GM21576 (cell line): ENCODE data around the gene GMPR2.

Experiments
- ATAC-seq: cut with Tn5 transposase; IDR thresholded peaks from one replicate; pipeline ENCODE4 v1.9.1; 2021; ENCODE audit warnings: mild to moderate bottlenecking, moderate library complexity; ENCODE audit not compliant: unreplicated experiment

The GMPR2 gene

DNA sequence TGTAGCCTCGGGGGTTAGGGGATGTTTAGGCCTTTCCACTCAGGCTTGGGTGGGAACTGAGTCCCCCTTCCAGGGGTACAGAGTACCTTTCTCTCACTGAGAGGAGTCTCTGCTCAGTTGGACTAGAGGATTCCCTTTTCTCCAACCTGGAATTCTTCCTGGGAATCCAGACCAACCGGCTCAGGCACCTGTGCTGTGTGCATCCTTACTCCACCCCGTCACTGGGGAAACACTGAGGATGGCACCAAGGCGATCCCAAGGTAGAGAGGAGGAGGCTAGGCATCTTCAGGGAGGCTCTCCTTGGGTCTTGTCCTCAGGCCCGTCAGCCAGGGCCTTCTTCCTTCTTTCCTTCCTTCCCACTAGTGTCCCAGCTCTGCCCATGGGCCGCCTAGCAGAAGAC lies 31.1 kb downstream of the GMPR2 start:
- ATAC-seq, result no peak

DNA sequence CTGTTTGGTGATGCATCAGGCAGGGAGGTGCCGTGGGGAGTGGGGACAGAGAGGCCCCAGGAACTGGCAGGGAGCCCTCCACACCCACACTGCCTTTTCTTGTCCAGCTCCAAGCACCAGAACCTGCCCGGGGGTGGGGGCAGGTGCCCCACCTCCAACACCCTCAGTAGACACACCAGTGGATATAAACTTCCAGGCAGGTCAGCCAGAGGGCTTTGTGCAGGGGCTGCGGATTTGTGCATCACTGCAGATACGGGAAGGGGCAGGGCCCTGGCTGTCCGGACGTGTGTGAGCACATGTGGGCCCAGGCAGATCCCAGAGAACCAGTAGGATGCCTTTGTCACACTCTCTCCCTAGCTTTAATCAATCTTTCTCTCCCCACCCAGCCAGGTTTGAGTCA lies 31.6 kb downstream of the GMPR2 start:
- ATAC-seq, result no peak

DNA sequence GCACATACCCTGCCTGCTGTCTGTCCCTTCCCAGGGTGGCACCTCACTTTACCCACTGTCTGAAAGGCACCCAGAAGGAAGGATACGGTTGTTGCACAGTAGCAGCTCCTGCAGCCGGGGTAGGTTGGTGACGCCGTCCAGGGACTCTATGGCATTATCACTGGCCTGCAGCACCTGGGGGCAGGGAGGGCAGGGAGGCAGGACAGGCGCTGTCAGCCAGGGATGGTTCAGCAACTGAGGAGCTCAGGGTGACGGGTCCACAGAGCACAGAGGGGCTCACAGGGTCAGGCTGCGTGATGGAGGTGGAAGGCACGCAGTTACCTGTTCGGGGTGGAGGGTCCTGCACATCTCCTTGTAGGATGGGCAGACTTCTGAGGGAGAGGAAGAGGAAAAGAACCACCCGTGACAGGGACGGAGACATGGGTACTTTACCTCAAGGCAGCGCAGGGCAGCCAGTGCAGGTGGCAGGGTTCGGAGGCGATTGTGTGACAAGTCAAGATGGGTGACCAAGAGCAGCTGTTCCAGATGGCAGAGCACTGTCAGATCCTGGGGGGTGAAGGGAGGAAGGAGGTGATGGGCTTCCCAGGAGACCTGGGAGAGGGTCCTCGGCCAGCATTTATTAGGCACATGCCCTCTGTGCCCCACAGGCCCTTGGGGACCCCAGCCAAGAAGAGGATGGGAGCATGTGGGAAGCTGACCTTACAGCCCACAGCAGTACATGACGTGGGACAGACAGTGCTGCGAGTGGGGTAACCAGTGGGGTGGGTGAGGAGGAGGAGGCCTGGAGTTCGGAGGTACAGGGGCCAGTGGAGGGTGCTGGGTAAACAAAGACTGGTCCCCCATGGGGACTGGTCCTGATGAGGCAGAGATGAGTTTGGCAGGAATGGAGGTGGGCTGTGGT lies 33.9 kb downstream of the GMPR2 start:
- no peak for ATAC-seq

GRCh38 chr14:24267516-24267915 lies 34.8 kb downstream of the GMPR2 start:
- ATAC-seq, result no peak

DNA sequence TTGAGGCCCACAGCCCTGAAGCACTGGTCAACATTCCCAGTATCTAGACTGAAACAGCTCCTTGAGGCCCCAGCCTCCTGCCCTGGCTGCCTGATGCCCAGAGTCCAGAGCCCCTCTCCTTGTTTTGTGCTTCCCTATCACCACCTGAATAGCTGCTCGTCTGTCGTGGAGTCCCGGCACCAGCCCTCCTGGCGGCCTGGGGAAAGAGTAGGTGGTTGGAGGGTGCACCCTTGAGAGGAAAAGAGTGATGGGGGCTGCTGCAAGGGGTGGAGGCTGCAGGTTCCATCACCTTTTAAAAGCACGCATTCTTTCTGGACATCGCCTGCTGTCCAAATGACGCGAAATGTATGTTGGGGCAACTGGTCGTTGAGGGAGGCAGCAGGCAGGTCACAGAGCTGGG lies 35.5 kb downstream of the GMPR2 start:
- ATAC-seq, result no peak

- no peak for ATAC-seq
Measured at GRCh38 chr14:24269368-24269767, 36.6 kb downstream of the GMPR2 start.

DNA sequence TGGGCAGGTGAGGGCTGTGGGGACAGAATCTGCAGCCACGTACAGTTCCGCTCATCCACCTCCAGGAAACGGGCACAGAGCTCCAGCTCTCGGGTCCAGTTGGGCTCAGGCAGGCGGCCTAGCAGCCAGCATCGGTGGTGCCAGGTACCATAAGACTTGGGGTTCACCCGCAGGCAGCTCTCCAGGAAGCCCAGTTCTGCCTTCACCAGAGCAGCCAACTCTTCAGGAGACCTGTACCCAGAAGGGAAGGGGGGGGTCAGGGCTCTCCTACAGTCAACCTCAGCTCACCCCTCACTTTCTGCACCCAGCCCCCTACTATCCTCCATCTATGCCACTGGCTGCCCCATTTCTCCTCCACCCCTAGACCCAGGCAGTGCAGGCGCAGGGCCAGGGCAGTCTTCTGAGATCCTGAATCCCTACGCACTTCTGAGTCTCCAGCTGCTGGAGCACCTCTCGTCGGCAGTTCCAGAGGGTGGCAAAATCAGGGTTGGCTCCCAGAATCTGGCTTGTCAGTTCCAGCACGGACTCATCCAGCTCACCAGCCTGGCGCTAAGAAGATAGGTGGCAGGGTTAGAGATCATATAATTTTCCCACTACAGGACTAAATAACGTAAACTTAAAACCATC lies 37.3 kb downstream of the GMPR2 start:
- no peak for ATAC-seq

- ATAC-seq, result no peak
Measured at GRCh38 chr14:24270537-24271133, 37.9 kb downstream of the GMPR2 start.

- ATAC-seq, result peak; percentile 78
Measured at GRCh38 chr14:24271134-24271833, 38.6 kb downstream of the GMPR2 start, which contains the start of gene RABGGTA. RABGGTA (minus strand) TSS chr14:24271597; CDS start chr14:24271115, 482 bp downstream.

DNA sequence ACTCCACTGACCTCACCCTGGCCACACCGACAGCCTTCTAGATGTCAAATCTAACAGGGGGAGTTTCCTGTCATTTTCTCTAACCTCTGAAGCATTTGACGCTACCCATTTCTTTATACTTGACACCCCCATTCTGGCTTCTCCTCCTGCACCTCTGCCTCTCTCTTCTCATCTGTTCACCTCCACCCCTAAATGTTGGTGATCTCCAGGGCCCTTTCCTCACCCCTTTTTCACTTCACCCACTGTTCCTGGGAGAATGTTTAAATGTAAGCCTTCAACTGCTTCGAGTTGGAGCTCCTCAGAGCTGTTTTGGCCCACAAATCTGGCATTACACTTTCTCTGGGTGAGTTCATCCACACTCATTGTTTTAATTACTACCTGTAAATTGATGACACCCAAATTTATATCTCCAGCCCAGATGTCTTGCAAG lies 39.1 kb downstream of the GMPR2 start:
- no peak for ATAC-seq

DNA sequence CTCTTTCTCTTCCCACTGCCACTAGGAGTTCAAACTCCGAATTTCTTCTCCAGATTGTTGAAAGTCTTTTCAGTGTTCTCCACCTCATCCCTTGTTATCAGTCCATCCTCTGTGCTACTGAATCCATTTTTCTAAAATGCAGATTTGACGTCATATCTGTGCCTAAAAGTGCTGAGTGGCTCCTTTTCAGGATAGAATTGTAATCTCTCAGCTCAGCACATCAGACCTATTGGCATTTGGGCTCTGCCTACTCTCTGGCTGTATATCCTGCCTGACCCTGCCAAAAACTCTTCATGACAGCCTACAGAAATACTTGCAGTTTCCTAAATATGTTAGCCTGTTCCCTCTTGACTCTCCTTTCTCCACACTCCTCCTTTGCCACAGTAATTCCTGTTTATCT lies 39.7 kb downstream of the GMPR2 start:
- ATAC-seq, result no peak

GRCh38 chr14:24273422-24273998 lies 40.8 kb downstream of the GMPR2 start:
- ATAC-seq, result no peak

DNA sequence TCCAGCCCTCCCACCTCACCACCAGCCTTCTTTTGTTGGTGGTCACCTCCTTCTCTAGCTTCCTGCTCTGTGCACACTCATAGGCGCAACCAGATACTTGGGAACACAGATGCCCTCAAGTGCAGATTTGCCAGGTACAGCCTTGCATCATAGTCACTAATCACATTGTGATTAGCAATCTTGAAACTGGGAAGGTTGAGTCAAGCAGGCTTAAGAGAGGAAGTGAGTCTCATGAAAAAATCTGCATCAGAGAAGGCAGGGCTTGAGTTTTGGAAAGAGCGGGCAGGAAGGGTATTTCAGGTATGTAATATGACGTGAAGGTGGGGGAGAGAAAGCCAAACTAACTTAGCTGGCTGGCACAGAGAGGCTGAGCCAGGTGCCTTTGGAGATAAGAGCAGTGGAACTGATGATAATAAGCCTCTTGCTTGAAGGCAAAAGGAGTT lies 41.4 kb downstream of the GMPR2 start:
- peak; percentile 44 for ATAC-seq

DNA sequence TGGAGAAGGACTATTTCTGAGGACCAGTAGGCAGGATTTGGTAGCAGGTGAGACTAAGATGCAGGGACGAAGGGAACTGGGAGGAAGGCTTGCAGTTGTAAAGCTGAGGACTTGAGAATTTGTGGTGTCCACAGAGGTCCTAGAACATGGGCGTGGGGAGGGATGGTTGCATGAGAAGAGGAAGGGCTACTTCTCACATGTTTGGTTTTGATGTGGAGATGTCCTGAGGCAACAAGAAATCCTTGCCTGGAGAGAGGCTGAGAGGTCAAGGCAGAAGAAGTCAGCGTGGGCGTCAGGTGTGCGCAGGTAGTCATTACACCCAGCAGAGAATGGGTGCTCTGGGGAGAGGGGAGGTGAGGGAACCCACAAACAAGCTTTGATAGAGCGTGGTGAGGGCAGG lies 44.3 kb downstream of the GMPR2 start:
- no peak for ATAC-seq

DNA sequence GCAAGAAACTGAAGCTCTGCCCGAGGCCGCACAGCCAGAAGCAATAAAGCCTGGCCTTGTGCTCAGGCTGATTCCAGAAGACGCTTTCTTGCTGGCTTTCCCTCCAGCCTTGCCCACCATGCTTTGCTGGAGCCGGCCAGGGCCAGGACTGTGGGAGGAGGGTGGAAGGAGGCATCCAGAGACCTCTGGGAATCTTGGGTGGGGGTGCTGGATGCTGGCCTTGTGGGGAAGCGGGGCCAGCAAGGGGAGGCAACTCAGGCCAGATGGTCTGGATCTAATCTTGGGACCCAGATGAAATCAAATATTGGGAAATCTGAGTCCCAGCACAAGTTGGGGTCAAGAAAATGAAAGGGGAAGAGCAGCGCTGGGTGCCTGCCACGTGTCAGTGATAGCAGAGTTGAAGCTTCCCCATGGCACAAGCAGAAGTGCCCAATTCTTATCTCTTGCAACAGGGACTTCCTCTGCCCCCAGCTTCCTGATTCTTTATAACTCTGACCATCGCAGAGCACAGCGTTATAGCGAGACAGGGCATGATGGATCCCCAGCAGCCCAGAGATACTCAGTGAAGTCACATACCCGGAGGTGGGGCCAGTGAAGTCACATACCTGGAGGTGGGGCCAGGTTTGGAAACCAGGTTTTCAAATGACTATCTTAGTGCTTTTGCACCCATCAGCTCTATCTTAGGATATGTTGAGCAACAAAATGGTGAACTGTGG lies 45.0 kb downstream of the GMPR2 start:
- no peak for ATAC-seq

DNA sequence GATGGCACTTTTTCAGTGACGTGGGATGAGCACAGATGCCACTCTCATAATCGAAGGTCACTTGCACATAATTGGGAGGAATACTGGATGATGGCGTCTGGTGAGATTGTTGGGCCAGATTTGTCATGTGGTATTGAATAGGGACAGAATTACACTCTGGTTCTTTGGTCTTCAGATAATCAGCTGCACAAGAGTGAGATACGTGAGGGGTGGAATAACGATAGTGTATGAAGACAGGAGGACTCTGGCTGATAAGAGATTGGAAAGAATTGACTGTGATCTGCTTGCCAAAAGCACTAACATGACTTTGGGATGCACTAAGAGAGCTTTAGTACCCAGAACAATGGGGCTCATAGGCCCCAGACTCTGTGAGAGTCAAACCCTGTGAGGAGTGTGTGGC lies 45.7 kb downstream of the GMPR2 start:
- ATAC-seq, result no peak

DNA sequence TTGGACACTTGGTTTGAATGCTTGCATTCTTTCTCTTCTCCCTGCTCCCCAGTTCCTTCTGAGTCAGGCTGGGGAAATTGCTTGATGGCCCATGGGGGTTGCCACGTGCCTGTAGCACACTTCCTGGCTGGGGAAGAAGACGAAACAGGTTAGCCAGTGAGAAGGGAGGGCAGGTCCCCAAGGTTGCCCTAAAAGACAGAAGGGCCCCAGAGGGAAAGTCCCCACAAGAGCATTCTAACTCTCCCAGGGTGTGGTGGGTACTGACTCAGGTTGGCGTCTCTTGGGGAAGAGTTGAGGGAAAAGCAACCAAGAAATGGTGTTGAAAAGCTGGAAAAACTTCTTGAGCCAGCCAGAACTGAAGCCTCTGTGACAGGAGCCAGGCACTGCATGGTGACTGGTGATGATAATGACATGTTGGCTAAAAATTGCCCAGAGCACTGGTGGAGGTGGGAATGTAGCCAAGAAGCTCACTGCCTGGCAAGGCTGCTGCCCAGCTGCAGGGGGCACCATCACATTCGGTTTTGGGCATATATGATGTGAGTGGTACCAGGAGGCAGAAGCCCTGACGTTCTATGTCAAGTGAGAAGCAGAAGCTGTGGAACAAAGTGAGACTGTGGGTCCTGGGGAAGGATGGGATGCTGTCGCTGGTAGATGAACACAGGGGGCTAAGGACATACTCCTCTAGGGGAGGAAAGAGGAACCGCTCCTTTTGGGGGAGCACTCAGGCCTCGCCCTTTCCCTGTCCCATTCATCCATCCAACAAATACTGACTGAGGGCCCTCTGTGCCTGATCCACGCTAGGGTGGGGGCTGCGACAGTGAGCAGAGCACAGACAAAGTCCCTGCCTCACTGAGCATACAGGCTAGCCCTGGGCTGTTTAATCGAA lies 46.8 kb downstream of the GMPR2 start:
- ATAC-seq, result peak; percentile 66

DNA sequence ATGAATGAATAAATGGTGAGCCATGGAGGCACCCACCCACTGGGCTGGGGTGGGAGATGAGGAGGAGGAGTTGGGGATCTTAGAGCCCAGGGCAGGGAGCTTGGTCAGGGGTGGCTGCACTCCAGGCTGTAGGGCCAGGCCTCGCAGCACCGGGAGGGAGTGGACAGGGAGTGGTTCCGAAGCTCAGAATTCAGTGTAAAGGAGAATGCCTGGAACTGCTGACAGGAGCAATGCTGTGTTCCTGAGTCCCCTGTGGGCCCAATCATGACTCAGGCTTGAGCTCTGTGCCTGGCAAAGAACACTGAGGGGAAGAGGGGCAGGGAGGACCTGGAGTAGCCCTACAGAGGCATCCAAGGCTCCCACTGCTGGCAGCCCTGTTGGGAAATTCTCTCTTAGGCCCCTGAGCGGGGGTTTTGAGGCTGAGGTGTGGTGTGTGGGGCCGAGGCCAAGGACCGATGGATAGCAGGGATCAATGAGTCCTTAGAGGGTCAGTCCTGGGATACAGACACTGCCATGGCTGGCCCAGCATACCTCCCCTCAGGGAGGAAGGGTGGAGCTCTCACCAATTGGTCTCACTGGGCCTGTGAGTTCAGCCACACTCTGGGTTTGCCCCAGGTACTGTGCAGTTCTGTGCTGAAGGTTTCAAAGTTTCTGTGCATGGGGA lies 48.2 kb downstream of the GMPR2 start:
- no peak for ATAC-seq

- ATAC-seq, result no peak
Measured at GRCh38 chr14:24281636-24282035, 48.9 kb downstream of the GMPR2 start.
